NCI-H446 treated with DMSO at 0.1 percent for 48 hours (cell line): ENCODE data around the gene SCN8A.
A peak's percentile ranks its signal among the peaks of the same experiment; 100 is the strongest.

Experiments used
- DNase-seq: peaks from one replicate; lab custom pipeline; 2025; lab: John Stamatoyannopoulos, UW

The SCN8A gene

DNA sequence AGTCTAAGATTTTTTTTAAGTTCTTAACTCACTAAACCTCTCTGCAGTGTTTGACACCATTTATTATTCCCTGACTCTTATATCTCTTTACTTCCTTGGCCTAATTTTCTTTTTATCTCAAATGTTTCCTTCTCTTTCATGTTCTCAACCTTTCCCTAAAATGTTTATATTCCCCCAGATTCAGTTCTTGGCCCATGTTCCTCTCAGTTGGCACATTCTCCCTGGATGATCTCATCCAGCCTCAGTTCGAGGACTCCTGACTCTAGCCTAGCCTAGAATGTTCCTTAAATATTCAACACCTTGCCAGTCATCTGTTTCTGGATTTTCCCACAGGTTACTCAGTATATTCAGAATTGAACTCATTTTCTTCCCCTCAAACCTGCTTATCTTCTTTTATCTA is 81.3 kb downstream of the SCN8A start:
- peak; percentile 37 for DNase-seq

DNA sequence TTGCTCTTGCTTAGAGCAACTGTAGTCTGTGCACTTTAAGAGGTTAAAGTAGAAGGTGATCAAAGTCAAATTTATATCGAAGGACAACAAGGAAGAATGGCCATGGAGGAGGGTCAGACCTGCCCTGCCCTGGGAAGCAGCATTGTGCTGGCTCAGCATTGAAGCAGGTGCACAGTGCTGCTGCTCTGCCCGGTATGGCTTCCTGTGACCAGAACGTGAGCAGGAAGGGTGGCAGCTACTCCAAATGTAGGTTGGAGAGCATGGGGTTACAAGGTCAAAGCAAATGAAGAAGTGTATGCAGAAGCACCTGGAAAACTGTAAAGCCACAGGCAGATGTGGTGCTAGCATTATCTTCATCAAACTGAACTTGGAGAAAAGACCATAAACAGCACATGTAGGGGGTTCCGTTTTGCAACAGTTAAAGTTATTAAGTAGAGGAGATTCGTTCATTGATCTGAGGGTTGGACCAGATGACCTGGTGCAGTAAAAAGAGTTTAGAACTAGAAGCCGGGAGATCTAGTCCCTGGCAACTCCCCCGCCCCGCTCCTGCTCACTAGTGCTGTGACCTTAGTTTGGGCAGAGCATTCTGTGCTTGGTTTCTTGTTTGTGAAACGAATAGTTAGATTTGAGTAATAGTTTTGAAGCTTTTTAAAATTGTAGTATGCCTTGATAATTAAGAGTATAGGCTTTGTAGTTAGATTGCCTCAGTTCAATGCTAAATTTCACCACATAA is 84.2 kb downstream of the SCN8A start:
- DNase-seq = no peak

DNA sequence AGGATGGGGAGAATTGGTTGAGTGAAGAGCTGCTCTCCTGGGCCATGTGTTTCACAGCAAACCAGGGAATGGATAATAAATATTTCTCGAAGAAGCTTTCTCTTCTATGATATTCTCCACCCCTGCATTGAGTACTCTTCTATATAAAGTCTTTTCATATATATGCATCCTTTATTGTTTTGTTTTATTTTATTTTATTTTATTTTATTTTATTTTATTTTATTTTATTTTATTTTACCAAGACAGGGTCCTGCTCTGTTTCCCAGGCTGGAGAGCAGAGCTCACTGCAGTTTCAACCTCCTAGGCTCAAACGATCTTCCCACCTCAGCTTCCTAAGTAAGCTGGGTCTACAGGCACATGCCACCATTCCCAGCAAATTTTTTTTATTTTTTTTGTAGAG is 85.8 kb downstream of the SCN8A start:
- no peak for DNase-seq

- no peak for DNase-seq
Measured at GRCh38 chr12:51677284-51677968, 86.4 kb downstream of the SCN8A start.

- DNase-seq = peak; percentile 31
Measured at GRCh38 chr12:51678086-51678724, 87.2 kb downstream of the SCN8A start.

GRCh38 chr12:51682981-51683380 is 91.9 kb downstream of the SCN8A start:
- DNase-seq = no peak

DNA sequence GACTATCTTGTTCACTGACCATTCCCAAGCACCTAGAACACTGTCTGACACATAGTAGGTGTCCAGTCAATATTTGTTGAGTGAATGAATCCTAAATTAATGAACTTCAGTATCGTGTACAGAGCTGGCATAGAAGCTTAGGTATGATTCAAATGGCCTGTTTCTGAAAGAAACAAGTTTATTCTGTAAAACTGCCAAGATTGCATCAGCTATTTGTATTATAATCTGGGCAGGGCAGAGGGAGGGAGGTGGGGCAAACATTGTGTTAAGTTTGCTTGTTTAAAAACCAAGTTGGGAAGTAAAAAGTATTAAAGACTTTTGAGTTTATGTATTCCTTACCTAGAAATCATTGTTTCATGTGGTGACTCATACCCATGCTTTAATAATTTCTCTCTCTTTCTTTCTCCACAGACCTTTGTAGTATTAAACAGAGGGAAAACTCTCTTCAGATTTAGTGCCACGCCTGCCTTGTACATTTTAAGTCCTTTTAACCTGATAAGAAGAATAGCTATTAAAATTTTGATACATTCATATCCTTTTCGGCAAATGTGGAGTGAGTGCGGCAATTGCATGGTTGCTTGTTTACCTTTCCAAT is 92.8 kb downstream of the SCN8A start:
- DNase-seq = peak; percentile 55

GRCh38 chr12:51686727-51687126 is 95.7 kb downstream of the SCN8A start:
- no peak for DNase-seq

DNA sequence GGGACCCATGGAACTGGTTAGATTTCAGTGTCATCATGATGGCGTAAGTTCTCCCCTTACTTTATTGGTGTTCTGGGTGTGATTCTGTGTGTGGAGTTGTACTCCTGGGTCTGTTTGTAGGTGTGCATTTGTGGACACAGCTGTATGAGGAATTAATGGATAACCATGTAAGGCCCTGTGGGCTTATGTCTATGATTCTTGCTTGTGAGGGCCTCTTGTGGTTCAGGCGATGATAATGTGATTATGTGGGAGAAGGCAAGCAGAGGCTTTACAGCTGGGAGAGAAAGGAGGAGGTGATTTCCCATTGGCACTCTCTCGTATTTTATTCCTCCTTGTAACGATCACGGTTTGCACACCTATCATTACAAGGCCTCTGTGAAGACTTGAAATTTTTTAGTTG is 96.1 kb downstream of the SCN8A start:
- no peak for DNase-seq

DNA sequence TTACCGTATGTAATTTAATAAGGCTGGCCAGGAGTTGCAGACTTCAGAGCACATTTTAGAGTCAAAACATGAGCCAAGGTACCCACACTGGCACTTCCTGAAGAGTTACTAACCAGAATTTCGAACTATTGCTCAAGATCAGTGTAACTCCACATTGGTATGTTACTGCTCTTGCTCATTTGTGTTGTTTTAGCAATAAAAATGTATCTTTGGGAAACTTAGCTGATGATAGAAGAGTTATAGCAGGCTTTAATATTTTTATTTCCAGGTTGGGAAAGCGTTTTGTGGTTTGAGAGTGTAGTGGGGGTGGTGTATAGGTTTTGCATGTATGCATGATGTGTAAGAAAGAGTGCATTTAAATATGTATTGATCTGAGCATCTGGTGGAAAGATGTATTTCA is 96.6 kb downstream of the SCN8A start:
- DNase-seq = no peak

- DNase-seq = no peak
Measured at GRCh38 chr12:51689983-51690382, 99.0 kb downstream of the SCN8A start.

DNA sequence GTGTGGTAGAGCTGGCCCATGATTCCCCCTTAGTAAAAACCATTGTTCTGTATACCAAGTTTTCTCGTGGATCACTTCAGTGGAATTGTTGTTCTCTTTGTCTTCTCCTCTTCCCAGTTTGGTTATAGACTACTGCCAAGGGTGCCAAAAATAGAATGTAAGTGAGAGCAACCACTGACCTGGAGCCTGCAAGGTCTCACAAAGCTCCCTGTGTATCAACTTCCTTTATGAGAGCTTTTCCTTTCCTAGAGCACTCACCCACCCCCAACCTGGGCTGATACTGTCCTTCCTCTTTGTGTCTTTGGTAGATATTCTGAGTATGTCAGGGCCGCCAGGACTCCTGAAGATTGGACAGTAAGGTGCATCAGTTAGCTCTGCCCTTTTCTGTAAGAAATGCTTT is 101.0 kb downstream of the SCN8A start:
- no peak for DNase-seq

DNA sequence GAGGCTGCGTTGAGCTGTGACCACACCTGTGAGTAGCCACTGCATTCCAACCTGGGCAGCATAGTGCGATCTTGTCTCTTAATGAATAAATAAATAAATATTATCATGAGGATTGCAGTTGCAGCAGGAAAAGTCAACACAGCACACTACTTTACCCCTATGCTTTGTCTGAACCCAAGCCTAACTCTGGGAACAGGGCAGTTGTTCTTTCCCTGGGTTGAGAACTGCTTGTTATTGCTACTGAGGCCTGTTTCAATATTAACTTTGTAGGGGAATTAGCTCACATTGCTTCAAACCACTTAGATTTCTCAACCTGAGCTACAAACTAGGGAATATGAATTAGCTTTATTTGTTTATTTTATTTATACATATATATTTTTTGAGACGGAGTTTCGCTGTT is 102.5 kb downstream of the SCN8A start:
- no peak for DNase-seq

DNA sequence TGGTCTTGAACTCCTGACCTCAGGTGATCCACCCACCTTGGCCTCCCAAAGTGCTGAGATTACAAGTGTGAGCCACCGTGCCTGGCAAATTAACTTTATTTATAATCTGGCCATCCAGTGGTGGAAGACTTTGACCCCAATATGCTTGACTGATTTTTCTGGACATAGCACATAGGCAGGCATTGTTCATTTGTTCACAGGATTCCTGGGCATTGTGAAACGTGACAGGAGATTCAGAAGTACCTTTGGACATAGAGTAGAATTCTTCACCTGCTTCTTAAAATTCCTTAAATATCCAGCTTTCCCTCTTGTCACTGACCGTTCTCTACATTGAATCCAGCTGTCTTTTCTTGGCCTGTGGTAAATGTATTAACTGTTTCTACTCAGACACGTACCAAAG is 103.1 kb downstream of the SCN8A start:
- DNase-seq = no peak

DNA sequence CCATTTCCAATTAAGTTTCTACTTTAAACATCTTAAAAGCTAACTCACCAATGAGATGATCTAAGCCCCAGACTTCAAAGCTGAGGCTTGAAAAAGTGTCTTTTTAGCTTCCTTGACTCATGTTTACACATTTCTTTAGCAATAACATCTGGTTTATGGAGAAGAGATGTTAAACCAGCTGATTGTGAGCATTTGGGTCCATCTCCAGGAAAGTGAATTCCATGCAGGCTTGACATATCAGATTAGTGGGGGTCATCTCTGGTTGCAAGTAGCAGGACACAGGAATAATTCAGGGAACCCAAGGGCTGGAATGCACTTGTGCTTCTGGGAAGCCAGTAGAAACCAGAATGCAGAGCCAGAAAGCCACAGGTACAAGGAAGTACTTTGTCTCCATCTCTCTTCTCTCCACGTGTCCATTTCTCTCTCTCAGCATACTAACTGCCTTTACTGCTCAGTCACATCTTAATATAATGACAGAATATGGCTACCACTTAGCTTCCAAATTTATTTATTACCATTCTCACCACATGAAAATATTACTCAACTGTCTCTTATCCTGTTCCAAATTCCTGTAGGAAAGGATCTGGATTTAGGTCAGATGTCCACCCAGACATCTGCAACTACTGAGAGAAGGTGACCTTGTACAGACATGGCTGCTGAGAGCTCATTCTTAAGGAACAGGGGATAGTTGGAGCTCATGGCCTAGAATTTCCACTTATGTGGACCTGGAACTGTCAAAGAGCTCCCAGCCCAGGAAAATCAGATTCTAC is 104.4 kb downstream of the SCN8A start:
- DNase-seq = no peak

DNA sequence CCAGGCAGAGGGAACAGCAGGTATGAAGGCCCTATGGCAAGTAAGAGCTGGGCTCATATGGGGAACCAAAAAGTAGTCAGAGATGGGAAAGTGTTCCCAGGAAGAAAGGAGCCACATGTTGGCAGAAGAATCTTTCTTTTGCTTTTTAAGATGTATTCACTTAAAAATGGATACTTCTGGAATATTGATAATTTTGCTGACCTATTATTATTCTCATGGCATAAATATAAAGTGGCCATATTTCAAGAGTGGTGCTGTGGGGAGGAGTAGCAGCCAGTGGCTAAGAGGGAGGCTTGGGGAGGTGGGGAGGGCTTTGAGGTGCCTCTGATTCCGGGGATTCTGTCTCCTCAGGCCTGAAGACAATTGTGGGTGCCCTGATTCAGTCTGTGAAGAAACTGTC is 108.2 kb downstream of the SCN8A start:
- no peak for DNase-seq

- DNase-seq = no peak
Measured at GRCh38 chr12:51700887-51701286, 109.9 kb downstream of the SCN8A start.

GRCh38 chr12:51702587-51702986 is 111.6 kb downstream of the SCN8A start:
- no peak for DNase-seq

- no peak for DNase-seq
Measured at GRCh38 chr12:51705450-51705849, 114.4 kb downstream of the SCN8A start.

DNA sequence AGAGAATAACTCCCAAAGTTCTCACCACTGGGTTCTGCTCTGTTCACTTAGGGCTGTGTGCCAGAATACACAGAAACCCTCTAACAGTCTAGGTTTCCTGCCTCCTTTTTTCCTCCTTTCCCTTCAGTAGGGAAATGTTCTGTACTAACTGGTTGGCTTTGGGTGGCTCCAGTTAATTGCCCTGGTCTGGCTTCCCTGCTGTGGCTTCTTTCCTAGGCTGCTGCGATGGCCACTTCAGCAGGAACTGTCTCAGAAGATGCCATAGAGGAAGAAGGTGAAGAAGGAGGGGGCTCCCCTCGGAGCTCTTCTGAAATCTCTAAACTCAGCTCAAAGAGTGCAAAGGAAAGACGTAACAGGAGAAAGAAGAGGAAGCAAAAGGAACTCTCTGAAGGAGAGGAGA is 115.2 kb downstream of the SCN8A start:
- DNase-seq = no peak

GRCh38 chr12:51714666-51715065 is 123.6 kb downstream of the SCN8A start:
- DNase-seq = no peak

DNA sequence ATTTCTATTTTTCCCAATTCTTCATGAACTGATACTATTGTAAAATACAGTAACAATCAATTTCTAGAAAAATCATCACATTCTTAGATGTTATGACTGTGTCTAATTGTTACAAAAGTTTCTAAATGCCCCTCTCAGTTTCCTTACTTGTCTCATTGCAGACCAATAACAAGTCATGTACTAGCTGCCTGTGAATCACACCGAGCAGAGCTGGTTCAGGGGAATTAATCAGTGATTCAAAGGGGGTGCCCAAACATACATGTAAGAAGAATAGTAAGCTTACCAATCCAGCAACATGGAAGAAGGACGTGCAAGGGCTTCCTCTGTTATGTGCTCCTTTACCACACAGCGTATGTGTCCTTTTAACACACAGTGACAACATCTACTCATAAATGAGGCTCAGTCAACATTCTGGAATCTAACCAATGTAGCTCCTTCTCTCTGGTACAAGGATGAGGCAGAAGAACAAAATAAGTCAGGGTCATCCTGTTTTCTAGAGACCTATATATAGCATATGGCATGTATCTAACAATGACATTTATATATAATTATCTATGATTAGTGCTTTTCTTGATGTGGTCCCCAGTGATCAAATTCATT is 126.4 kb downstream of the SCN8A start:
- no peak for DNase-seq
